Limb (tissue), 2 donors: ENCODE results near the gene FOXL2.
A peak's percentile ranks its signal among the peaks of the same experiment; 100 is the strongest.
"Not testable (repeated sequence)": the region's sequence is repeated elsewhere in the genome, so short reads cannot be mapped to it uniquely, and the experiment has no call there.

Experiments used
- DNase-seq, 2 donors: peaks; one replicate each; pipeline ENCODE4 v3.0.0-alpha.2; 2016; ENCODE audit errors: extremely low spot score in 2 of 2

Gene FOXL2

DNA sequence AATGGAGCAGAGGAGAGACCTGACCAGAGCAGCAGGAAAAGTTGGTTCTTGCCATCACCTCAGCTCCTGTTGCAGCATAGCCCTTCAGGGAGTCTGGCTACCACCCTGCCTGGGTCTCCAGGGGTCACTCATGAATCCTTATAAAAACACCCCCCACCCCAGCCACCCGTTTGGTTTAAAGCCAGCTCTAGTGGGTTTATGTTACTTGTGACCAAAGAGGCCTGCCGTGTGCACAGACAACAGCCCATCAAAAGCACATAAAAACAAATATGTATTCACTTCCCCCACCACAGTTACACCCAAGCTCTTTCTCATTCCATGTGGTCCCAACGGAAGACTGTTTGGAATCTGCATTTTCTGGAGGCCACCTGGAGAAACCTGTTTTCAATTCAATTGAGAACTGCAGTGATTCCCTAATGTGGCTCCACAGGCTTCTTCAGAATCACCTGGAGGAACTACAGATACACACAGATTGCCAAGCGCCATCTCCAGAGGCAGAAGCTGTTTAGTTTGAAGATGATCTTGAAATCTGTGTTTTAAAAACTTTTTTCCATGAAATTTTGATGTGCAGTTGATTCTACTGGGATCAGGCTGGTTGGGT lies 13.8 kb downstream of the FOXL2 start:
- DNase-seq: no peak

DNA sequence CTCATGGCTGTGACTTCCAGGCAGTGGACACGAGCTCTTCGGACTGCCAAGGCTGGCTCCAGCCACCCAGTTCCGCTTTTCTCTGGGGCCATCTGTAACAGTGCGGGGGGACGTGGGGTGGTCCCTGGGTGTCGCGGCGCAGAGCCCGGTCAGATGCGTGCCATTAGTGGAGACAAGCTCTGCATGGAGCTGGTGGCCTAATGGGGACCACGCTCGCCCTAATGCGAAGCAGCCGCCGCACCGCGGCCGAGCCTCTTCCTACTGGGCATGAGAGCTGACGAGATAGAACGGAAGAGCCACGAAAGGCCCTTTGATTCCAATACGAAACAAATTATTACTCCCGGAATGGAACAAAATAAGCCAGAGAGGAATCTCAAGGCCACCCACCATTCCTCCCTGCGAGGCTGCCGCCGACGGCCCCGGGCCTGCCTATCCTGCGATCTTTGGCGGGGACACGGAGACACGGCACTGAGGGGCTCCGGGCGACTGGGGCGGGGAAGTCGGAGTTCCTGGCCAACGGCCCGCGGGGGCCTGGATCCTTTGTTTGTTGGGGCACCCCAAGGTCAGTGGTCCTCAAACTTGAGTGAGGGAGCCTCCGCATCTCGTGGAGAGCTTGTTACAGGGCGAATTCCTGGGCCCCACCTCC lies 18.1 kb downstream of the FOXL2 start:
- DNase-seq: no peak

DNA sequence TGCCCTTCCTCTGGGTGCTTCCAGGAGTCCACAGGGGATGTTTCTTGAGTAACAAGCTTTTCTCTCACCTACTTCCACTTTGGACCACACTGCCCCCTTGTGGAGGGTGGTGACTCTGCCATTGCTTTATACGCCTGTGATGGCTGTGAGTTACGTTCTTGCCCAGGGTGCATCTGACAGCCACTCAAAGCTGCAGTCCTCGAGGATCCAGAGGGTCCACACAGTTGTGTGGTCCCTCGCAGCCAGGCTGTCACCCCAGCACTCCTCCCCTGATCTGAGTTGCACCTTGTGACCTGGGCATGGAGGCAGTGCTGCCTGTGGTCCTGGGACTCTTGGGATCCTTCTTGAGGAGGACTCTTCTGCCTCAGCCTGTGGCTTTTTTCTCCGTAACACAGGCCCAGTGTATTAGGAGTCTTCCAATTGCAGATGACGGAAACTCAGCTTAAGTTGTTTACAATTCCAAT lies 23.4 kb downstream of the FOXL2 start:
- DNase-seq: peak; percentile 32 to 80

DNA sequence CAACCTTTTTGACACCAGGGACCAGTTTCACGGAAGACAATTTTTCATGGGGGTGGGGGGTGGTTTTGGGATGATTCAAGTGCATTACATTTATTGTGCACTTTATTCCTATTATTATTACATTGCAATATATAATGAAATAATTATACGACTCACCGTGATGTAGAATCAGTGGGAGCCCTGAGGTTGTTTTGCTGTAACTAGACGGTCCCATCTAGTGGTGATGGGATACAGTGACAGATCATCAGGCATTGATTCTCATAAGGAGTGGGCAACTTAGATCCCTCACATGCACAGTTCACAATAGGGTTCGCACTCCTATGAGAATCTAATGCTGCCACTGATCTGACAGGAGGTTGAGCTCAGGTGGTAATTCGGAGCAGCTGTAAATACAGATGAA lies 24.5 kb downstream of the FOXL2 start:
- not testable (repeated sequence) for DNase-seq

DNA sequence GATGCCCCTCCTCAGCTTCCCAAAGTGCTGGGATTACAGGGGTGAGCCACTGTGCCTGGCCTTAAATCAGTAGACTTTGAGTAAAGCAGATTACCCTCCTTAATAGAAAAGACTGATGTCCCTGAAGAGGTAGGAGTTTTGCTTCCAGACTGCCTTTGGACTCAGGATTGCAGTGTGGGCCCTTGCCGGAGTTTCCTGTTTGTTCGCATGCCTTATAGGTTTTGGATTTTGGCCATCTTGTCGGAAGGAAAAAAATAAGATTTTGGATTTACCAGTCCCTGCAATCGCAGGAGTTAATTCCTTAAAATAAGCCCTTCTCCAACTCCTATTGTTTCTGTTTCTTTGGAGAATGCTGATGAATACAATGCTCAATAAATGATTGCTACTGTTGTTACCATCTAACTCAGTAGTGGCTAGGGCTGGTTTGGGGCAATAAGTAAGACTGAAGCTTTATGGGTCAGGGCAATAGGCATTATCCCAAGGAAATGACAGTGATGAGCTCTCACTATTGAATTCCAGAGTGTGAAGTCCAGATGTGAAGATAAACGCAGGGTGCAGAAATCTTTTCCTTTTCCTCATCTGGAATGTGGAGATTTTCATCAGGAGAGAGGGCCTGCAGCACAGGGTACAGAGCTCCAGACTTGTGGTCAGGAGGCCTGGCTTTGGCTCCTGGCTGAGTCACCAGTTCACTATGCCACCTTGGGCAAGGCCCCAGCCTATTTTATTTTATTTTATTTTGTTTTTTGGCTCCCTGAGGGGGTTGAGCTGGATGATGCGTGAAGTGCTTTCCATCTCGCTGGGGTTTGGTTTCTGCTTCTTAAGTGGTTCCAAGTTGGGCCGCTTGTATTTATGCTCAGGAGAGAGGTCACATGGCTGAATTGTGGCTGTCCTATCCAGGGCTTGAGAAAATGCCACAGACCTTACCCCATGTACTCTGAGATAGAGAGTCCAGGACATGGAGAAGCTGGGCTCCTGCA lies 25.3 kb downstream of the FOXL2 start:
- no peak for DNase-seq

DNA sequence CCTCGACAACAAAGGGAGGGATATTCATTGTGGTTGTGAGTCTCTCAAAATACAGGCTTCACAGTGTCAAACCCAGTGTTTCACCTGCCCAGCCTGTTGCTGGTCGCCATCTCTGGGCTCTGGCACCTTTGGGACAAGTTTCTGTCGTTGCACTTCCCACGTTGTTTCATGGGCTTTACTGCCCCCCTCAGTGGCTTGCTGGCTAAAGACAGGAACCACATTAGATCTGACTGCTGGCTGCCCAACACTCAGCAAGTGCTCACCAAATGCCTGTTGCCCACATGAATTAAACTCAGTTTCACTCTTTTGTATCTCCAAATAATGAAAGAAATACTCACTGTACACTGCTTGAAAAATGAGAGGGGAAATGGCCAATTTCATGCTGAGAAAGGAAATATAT lies 27.6 kb downstream of the FOXL2 start:
- no peak for DNase-seq

DNA sequence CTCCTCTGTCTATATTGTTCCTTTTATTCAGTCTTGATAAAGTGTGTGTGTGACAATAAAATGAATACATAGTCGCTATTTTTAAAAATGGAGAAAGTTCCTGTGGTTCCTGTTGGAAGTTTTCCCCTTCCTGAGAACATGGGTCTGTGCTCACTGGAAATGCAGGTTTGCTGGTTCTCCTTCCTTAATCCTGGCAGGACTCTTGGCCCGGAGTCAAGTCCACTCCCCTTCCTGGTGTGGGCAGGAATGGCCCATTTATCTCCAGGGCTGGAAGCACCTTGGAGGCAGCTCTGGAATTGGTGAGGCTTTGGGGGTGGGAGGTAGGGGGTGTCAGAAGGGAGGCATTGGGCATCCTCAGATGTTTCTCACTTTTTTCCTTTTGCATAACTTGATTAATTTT lies 30.1 kb downstream of the FOXL2 start:
- no peak for DNase-seq

DNA sequence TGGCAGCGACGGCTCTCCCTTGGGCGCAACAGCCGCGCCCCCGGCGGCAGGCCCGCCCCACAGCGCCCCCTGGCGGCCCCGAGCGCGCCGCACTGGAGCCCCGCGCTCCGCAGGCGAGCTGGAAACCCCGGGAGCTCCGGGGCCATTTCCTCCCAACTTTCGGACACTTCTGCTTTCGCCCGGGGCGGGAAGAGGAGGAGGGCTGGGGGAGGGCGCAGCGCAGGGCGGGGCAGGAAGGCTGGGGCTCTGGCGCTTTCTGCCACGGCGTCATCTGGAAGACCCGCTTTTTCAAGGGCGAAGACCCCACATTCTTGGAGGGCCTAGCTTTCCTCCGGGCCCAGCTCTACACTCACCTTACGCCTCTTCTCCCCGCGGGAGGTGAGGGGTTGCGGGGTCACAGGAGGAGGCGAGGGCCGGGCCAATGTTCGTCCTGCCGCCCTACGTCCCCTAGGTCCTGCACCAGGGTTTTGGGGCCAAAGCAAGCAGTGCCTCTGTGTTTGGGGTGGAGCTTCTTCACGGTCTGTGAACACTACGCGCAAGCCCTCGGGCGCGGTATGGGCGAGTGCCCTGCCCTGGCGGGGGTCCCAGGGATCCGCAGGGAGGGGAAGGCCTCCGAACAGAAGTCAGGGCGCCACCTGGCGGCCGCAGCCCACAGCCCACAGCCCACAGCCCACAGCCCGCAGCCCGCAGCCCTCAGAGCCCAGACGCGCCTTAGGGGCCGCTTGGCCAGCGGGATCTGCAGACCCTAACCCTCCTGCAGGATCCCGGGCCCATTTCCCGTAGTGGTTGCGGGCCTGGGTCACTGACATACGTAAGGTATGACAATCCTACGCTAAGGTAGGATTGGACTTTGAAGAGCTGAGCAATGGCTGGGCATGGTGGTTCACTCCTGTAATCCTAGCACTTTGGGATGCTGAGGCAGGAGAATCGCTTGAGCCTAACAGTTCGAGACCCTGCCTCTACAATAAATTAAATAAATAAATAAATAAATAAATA lies 31.1 kb downstream of the FOXL2 start:
- DNase-seq: peak; percentile 89 to 96

DNA sequence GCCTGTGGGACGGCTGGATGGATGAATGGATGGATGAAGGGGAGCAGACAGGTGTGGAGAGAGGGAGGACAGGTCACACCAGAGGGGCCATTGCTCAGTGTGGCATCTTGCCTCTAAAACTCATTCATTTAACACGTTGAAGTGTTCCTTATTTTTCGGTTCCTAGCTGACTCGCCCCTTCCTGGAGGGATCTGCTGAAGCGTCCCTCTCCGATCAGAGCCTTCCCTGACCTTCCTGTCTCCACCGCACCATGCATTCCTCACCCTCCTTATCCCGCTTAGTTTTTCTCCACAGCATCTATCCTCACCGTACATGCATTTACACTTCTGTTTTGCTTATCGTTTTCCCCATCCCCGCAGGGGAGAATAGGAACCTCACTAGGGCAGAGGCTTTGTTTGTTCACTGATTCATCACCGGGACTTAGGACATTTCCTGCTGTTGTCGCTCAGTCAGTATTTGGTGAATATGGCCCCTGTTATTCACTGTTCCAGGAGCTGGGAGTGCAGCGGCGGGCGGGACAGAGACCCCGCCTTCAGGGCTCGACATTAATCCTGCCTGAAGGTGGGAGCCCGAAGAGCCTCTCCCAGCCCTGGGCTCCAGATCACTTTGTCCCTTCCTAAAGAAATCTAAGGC lies 32.0 kb downstream of the FOXL2 start:
- DNase-seq: no peak

DNA sequence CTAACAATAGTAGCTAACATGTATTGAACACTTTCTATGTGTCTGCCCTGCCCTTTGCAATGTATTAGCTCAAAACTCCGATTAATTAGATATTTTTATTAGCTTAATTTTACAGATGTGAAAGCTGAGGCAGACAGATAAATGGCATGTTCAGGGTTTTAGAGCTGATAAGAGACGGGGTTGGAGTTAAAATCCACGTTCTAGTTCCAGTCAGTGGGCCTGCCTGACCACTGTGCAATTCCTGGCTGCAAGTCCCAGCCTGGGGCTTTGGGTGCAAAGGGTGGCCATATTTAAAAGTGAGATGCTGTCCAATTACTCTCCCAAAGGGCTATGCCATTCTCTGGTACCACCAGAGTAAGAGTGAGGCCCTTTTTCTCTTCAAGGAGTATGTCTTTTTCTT lies 33.2 kb downstream of the FOXL2 start:
- no peak for DNase-seq

DNA sequence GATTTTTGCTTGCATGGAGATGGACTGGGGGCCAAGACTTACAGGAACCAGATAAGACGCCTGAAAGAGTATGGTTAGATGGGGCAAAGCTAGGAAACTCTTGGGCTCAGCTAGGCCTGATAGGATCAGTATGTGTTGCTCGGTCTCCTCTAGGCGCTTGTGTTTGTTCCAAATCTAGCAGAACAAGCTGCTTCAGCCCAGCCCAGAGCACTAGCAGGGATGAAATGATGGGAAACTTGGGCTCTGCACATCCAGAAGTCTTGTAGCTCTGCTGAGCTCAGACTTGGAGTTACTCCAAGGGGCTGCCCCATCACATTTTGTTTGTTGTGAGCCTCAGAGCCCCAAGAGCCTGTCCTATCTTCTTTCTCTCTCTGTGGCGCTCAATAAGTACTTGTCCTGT lies 34.7 kb downstream of the FOXL2 start:
- DNase-seq: no peak

DNA sequence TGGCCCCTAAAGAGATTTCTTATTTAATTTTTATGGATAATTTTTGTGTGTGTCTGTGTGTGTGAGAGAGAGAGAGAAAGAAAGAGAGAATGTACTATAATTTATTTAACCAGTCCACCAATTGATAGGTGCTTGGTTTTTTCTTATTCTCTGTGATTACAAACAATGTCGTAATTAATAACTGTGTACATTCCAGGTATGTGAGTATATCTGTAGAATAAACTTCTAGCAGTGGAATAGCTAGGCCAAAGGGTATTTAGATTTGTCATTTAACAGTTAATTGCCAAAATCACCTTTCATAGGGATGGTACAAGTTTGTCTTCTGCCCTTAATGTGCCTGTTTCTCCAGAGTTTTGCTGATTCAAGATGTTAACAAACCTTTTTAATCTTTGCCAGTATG lies 35.3 kb downstream of the FOXL2 start:
- no peak for DNase-seq

DNA sequence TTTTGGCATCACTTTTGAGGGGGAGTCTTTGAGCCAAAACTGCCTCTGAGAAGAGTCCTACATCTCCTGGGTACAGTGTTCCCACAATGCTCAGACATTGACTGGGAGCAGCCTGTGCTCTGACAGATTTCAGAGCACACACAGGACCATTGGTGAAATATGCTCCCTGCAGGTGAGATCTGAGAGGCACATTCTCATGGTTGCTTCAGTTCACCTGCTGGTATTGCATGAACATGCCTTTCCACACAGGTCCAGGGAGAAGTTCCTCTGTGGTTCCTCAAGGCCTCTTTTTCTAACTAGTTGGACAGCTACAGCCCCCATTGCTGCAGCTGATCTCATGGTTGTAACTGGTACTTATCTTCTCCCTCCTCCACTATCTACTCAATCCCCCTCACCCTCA lies 37.0 kb downstream of the FOXL2 start:
- DNase-seq: no peak

DNA sequence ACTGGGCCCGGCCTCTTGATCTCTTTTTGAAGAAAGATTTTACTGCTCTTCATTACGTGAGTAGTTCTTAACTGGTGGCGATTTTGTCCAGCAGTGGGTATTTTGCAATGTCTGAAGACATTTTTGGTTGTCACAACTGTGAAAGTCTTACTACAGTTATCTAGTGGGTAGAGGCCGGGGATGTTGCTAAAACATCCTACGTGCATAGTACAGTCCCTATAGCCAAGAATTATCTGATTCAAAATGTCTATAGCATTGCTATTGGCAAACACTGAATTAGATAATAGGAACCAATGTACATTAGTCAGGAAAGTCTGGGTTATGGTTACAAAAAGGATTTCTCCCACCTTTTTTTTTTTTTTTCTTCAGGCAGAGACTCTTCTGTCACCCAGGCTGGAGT lies 38.1 kb downstream of the FOXL2 start:
- no peak for DNase-seq

DNA sequence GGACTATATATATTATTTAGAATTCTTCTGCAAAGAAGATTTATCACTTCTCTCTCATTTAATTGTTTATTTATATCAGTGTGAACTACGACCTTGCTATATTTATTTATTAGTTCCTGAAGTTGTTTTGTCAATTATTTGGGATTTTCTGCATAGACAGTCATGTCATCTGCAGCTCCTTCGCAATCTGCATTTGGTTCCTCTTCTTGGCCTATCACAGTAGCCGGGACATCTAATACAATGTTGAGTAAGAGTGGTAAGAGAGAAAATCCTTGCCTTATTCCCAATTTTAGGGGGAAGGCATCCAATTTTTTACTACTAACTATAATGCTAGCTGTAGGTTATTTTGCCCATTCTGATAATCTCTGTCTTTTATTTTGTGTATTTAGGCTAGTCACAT lies 39.4 kb downstream of the FOXL2 start:
- no peak for DNase-seq

DNA sequence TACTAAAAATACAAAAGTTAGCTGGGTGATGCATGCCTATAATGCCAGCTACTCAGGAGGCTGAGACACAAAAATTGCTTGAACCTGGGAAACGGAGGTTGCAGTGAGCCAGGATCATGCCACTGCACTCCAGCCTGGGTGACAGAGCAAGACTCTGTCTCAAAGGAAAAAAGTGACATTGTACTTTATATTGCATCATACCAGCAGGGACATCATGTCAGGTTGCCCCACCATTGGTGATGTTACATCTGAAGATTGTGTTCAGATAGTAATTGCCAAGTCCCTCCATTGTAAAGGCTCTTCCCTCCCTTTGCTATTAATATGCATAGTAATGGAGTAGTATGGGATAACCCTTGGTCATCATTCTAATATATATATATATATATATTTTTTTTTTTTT lies 44.8 kb downstream of the FOXL2 start:
- no peak for DNase-seq

DNA sequence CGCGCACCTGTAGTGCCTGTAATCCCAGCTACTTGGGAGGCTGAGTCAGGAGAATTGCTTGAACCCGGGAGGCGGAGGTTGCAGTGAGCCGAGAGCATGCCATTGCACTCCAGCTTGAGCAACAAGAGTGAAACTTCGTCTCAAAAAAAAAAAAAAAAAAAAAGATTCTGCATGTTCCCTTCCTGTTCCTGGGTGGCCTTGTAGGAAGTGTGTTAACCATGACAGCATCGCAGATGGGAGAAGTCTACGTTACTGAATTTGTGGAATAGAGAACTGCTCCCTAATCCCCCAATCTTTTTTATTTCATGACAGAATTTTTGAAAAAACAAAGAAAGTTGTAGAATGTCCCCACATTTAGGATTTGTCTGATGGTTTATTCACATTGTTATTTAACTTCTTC lies 45.4 kb downstream of the FOXL2 start:
- DNase-seq: no peak

DNA sequence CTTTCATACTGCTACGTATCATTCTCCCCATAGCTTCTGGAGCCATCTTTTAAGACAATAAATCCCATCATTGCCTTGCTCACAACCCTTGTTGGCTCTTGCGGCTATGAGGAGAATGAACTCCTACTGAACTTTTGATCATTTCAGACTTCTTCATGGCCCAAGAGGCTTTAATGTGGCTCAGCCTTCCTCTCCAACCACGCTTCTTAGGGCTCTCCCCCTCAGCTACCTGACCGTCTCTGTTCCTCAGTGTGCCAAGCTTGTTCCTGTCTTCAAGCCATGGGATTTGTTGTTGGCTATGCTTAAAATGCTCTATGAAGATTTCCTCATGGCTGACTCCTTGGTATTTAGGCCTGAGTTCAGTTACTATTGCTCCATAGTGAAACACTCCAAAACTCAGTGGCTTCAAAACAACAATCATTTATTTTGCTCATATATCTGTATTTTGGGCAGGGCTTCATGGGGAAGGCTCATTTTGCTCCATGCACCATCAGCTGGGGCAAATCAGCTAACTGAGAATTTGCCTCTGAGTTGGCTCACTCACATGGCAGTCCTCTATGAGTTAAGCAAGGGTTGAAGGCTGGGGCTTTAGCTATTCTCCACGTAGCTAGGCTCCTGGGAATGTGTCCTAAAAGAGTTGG lies 47.5 kb downstream of the FOXL2 start:
- no peak for DNase-seq

DNA sequence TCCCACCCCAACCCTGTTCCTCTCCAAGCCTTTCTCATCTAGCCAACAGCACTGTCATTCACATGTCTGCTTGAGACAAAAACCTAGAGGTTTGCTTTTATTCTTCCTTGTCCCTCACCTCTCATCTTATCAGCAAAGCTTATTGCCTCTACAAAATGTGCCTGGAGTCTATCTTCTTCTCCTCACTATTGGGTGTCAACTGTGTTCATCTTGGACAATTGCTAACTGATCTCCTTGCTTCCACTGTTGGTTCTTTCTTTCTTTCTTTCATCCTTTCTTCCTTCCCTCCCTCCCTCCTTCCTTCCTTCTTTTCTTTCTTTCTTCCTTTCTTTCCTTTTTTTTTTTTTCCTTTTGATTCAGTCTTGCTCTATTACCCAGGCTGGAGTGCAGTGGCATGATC lies 48.2 kb downstream of the FOXL2 start:
- no peak for DNase-seq

DNA sequence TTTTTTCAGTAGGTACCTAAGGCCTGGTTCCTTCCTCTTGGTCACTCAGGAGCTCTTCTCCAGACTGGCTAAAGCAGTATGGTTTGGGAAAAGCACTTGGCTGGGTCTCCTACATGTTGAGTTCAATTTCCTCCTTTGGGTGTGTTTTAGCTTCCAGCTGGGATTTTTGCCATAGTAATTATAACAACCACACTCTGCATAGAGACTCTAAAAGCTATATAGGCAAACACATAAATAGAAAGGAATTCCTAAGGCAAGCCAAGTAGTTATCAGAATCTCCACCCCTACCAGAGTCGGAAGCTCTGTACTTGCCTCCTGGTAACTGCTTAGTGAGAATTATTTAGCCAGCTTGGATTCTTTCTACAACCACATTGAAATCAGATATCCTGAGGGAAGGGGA lies 48.6 kb downstream of the FOXL2 start:
- DNase-seq: peak in 1 of 2 donors; percentile 86
